NCI-H69 (cell line): ENCODE measurements around the gene GALNT10.
"Not testable (repeated sequence)": the region's sequence is repeated elsewhere in the genome, so short reads cannot be mapped to it uniquely, and the experiment has no call there.

Experiments
- DNase-seq: peaks from one replicate; lab custom pipeline; 2025; lab: John Stamatoyannopoulos, UW

GALNT10 gene, protein sequence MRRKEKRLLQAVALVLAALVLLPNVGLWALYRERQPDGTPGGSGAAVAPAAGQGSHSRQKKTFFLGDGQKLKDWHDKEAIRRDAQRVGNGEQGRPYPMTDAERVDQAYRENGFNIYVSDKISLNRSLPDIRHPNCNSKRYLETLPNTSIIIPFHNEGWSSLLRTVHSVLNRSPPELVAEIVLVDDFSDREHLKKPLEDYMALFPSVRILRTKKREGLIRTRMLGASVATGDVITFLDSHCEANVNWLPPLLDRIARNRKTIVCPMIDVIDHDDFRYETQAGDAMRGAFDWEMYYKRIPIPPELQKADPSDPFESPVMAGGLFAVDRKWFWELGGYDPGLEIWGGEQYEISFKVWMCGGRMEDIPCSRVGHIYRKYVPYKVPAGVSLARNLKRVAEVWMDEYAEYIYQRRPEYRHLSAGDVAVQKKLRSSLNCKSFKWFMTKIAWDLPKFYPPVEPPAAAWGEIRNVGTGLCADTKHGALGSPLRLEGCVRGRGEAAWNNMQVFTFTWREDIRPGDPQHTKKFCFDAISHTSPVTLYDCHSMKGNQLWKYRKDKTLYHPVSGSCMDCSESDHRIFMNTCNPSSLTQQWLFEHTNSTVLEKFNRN

DNA sequence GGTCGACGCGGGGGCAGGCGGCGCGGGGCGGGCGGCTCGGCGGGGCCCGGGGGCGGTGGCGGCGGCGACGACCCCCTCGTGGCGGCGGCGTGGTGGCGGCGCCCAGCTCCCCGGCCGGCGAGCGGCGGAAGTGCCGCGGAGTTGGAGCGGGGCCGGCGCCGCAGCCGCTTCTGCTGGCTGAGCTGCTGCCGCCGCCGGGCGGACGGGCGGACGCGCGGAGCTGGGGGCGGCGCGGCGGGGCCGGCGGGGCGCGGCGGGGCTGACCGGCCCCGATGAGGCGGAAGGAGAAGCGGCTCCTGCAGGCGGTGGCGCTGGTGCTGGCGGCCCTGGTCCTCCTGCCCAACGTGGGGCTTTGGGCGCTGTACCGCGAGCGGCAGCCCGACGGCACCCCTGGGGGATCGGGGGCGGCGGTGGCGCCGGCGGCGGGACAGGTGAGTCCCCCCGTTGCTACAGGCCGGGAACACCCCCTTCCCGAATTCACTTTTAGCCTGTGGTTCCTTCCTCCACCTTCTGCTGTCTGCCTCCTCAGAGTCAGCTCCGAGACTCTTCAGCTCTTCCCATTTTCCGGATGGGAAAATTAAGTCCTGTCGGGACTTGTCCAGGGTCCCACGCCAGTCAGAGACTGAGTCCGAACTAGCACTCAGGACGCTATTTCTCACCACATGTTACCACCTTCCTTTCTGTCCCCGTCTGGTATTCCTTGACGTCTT, at the start of gene GALNT10:
GALNT10 (plus strand) TSS at position 139 of the 710 bp plus-strand sequence; CDS start at position 273, 134 bp downstream.
- DNase-seq, result peak; percentile 86

DNA sequence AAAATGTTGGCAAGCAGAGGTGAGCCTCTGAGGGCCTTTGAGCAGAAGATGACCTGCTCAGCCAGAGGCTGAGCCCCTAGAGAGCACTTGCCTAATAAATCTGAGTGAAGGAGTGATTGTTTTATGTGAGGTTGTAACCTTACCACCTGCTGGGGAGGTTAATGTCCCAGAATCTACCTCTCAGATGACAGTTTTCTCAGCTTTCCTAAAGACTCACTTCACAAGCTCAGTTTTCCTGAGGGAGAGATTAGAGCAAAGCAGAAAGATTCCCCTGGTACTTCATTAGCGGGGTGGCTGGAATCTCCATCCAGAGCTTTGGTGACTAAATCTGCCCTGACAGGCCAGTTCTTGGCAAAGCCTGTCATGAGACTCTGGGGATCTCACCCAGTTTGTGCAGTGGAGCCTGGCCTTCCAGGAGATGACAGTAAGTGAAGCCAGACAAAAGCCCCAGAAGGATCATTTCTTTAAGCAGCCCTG, 48.8 kb upstream of the GALNT10 start:
- peak; percentile 40 for DNase-seq

DNA sequence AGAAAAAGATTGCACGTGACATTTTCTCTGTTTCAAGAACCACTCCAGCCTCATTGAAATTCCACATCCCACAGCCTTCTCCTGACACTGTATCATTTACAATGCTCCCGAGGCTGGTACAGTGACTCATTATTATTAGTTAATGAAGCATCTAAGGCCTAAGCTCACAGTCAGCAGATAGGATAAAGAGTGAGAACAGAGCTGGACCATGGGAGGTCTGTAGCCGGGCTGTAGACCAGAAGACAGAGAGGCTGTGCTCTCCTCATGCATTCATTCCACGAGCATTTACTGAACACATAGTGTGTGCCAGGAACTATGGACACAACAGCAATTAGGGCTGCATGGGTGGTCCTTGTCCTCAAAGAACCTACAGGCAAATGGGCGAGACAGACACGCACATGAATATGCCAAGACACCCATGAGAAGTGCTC, 47.3 kb upstream of the GALNT10 start:
- DNase-seq, result no peak

DNA sequence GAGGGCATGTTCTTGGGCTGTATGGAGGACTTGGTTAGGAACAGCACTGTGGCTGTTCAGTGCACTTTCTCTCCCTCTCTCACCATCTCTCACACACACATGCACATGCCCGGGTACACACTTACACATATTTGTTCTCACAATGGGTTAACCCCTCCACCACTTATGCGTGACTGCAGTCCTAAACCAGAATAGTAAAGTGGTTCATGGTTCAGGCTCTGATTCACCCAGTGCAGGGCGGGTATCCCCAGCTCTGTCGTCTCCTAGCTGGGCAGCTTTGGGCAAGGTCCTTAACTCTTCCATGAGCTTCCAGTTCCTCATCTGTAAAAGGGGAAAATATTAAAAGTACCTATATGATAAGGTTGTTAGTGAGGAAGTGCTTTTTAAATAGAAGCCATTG, 45.3 kb upstream of the GALNT10 start:
- no peak for DNase-seq

DNA sequence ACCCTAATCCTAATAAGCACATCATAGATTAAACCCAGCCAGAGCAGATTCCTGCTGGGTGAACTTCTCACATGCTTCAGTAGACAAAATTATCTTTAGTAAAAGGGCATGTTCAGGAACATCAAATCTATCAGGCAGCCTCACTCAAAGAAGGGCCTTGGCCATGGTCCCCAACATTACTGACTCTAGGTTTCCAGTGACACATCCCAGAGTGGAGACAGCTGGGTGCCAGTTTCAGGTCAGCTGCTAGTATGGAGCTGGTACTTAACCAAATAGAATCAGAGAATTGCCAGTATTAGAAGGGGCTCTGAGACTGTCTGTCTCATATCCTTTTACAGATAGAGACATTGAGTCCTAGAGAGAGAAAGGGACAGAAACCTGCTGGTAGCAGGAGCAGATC, 44.1 kb upstream of the GALNT10 start:
- DNase-seq, result no peak

DNA sequence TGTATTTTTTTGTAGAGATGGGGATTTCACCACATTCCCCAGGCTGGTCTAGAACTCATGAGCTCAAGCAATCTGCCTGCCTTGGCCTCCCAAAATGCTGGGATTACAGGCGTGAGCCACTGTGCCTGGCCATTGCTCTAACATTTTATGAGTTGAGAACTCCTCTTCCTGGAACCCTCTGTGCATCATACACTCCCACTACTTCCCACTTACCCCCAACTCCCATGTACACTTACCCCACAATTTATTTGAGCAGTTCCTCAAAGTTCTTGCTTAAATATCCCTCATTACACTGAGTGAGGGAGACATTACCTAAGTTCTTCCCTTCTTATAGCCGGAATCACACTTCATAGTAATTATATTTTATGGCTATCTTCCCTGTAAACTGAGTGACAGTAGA, 42.9 kb upstream of the GALNT10 start:
- DNase-seq, result no peak

DNA sequence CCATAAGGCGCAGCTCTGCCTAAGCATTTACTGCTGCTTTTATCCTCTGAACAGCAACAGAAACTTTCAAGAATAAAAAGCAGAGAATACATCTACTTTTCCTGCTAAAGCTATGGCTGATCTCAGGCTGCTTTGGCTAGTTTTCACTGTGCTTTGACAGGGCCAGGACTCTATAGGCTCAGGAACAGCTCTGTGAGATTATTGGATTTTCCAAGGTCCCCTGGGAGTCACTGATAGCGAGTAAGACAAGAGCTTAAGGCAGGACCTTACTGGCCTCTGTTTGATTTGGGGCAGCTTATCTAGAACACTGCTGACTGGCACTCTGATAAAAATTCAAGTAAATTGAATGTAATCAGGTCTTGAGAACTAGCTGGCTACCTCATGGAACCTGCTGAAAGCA, 40.1 kb upstream of the GALNT10 start:
- not testable (repeated sequence) for DNase-seq

DNA sequence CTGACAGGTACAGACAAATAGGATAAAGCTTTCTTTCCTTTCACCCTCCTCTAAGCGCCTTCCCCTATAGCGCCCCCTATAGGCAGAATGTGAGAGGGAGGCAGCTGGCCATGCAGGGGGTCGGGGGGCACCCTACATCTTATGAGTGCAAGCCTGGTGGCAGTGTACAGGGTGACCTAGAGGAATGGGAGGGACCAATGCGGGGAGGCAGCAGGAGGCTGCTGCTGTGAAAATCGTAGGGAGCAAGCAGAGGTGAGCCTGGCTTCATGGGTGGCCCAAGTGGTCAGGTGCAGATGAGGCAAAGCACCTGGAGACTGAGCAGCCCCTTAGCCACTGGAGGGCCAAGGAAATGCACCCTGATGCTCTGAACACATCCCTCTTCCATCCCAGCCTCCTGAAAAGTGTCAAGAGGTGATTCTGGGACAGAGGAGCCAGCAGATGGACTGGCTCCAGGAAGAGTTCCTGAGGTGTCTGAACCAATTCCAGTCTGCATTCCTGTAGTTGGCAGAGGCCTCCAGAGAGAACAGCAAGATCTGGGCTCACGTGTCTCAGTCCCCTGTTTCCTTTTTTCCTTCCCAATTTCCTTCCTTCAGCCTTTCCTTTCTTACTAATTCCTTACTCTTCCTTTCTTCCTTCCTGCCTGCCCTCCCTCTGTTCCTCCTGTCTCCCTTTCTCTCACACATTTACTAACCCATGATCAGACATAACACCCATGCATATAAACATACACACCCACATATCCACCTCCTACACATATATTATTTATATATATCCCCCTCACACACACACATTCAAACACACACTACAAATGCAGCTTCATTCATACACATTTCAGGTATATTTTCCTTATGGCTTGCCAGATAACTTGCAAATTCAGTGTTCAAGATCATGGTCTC, 32.8 kb upstream of the GALNT10 start:
- peak; percentile 27 for DNase-seq

DNA sequence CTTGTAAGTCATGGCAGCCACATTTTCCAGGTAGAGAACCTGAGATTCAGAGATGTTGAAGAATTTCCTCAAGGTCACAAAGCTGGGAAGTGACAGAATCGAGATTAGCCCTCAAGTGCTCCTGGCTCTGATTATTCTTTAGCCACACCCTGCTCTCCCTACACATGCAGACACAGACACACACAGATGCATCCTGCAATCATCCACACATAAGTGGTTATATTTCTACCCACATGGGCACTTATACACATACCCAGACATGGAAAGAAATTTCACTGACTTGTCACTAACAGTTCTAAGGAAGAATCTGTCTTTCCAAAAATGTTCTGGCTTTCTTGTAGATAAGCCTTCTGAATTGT, 32.2 kb upstream of the GALNT10 start:
- DNase-seq, result no peak

DNA sequence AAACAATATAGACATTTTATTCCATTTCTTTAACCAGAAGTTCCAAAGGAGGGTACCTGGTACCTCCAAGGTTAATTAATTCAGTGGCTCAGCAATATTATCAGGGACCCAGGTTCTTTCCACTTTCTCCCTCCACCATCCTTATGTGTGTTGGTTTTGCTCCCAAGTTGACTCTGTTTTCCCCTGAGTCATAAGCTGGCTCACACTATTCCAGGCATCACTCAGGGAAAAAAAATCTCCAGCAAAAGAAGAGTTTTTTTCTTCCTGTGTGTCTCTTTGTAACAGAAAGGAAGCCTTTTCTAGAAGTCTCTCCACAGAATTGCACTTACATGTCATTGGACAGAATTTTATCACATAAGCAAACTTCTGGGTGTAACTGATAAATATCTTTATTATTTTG, 31.2 kb upstream of the GALNT10 start:
- no peak for DNase-seq

DNA sequence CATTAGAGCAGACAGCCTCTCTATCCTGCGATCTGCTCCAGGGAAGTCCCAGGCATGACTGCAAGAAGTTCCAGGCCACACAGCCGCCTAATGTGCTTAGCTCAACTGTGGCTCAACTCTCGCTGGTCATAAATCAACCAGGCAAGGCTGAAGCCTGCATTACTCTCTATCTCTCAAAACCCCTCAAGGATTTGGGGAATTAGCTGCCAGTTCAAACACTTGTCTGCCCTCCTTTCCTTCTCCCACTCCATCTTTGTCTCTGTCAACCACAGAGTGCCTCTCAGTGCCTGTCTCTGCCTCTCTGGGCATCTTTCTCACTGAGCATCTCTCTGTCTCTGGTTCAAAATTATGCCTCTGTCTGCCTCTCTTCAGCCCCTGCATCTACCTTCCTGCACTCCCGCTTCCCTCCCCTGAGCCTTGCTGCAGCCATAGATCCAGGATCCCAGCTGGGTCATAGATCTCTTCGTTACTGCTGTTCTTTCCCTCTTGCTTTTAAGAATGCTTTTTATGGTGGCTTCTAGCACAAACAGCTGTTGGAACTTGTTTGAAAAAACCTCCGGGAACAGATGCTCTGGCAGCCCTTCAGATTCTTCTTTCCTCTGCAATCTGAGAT, 27.9 kb upstream of the GALNT10 start:
- DNase-seq, result no peak

DNA sequence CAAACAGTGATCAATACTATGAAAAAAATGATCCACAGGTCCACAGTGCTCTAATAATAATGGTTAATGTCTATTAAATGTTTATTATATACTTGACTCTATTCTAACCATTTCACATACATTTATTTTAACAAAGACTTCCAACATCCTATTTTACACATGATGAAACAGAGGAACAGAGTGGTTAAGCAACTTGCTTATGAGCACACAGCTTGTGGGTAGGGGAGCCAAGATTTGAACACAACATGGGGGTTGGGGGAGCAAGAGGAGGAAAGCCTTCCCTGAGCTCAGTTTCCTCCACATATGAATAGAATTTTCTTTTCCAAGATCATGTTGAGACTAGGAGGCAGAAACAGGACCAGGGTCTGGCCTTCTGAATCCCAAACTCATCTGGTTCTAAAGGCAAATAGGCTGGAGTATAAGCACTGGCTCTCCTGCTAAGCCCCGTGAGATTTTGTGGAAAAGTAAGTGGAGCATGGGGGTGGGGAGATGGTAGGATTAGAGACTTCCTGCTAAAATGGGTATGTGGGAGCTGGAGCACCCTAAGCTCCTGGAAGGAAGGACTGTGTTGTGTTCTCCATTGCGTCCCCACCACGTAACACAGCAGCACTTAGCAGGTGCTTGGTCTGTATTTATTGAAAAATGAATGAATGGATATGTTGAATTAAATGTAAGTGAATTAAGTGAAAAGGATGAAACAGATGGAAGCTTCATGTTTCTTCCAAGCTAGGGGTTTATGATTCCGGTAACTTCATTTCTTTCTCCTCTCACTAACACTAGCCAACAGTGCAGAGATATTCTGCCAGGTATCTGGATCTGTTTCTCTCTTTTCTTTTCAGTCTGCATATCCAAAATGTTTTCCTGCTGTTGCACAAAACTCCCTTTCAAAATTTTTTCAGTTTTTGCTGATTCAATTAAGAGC, 26.9 kb upstream of the GALNT10 start:
- no peak for DNase-seq

DNA sequence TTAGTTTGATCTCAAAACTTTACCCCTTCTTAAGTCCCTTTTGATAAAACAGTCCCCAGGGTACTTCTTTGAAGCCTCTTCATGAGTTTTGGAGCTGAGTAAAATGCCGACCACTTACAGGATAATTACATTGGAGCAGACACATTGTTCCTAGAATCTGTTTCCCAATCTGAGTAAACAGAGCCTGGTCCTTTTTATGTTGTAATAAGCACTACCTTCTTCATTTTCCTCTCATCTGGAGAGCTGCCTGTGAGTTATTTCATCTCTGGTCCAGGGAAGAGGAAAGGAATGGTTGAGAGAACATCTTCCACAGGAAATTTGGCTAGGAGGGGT, 26.3 kb upstream of the GALNT10 start:
- peak; percentile 36 for DNase-seq

DNA sequence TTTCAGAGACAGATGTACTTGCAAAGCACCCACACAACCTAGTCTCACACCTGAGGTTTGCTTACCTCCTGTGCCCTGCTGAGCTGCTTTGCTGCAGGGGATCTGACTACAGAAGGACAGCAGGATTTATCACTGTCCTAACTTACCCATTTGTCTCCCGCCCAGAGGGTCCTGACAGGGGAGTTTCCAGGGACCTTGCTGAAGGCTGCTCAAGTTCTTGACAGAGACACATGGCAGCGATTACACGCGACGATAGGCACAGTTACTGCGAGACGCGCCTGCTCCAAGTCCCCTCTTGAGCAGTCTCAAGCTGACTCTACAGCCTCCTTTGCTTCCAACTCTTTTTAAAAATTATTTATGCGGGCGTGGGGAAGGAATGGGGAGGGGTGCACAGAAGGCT, 24.6 kb upstream of the GALNT10 start:
- DNase-seq, result peak; percentile 31

DNA sequence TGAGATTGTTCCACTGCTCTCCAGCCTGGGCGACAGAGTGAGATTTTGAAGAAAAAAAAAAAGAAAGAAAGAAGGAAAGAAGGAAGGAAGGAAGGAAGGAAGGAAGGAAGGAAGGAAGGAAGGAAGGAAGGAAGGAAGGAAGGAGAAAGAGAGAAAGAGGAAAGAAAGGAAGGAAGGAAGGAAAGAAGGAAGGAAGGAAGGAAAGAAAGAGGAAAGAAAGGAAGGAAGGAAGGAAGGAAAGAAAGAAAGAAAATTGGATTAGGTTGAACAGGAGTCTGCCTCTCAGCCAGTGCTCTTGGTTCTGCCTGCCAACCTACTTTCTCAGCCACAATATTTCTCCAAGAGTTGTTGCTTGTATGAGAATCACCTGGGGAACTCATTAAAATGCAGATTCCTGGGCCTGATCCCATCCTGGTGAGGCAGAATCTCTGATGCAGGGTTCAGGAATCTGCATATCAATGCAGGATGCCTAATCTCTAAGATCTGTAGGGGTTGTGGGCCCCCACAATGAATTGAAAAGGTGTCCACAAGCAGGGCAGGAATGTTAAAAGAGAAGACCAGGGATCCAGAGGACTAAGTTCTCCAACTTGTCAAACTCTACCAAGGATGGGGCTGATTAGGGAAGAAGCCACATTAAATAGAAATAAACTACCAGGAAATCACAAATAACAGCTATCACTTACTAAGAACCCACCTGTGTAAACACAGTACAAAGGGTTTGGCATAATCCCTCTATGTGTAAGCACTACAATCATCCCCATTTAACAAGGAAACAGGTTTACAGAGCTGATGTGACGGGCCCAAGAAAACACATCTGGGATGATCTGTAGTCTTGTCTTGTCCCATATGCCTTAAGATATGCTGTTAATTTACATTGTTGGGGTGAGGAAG, 23.4 kb upstream of the GALNT10 start:
- peak; percentile 53 for DNase-seq

DNA sequence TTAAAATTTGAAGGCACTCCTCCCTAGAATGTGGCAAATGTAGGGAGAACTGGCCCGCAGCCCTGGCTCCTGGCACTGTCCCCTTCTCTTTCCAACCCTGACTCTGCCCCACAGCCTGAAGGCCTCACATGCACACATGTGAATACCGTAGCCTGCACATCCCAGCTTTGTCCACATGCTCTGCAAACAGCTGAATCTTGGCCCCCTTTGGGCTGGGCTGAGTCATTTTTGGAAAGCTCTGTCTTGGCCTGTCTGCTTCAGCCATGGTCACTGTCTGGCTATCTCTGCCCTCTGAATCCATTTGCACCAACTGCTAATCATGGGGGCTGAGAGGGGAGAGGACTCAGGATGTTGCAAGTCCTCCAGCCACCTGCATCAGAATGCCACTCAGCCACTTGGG, 22.1 kb upstream of the GALNT10 start:
- DNase-seq, result no peak

DNA sequence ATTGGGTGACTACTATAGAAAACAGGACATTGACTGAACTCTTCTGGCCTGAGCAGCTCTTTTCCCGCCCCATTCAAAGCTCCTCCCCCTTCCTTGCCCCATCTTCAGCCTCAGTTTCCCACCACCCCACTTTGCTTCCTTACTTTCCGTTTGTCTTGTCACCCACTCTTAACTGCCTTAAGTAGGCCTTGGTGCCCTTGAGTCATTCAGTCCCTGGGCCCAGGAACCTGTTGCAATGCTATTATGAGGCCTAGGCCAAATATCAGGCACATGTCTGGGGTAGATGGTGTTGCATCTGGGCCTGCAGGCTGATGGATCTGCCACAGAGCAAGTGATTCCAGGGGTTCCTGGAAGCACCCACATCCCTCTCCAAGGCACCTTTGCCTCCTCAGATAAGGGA, 17.7 kb upstream of the GALNT10 start:
- DNase-seq, result no peak

DNA sequence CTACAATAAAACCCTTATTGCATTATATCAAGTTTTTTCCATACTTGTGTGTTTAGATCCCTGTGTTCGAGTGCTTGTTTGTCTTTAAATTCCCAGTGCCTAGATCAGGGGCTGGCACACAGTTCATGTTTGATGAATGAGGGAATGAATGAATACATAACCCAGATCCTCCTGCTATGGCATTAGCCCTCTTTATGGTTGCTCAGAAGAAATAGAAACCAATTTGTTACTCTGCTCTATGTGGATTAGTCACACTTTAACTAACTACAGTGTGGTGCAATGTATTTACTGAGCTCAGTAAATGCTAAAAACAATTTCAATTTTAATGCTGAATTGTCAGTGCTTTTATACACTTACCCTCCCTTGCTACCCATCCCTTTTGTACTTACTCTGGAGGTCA, 16.4 kb upstream of the GALNT10 start:
- DNase-seq, result no peak

DNA sequence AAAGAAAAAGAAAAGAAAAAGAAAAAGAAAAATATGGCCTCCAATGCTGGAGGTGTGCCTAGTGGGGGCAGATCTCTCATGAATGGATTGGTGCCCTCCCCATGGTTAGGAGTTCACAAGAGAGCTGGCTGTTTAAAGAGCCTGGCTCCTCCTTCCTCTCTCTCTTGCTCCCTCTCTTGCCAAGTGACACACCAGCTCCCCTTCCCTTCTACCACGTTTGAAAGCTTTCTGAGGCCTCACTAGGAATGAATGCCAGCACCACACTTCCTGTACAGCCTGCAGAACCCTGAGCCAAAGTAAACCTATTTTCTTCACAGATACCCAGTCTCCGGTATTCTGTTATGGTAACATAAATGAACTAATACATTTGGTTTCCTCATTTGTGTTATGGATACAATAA, 14.4 kb upstream of the GALNT10 start:
- no peak for DNase-seq

DNA sequence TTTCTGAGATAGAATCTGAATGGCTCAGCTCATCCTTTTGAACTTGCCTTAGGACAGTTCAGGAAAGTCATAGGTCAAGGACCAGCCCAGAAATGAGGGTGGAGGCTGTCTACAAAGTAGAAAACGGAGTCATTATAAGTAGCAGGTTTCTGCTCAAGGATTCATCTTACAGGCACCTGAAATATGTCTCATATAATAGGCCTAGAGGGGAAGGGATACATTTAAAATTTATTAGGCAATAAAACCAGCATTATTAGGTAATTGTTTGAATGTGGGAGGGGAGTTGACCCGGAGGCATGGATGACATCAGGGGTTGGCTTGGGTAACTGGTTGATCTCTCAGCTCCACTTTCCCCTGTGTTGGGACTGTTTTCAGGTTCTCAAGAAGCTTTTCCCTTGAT, 11.9 kb upstream of the GALNT10 start:
- DNase-seq, result no peak
